Caco-2 (cell line): ENCODE results near the gene BCL6. TPM values are rescaled to one million over a fixed set of nuclear protein-coding genes. Genes with fewer than 3 reads are reported as not detected.

Experiments
- BruUV-seq: library from RNA; stranded (reverse); fragments of 400-500 nt; replicated peaks from 2 replicates; lab custom pipeline; 2021; lab: Mats Ljungman, UMichigan
- CTCF ChIA-PET: fragments of 300-600 bp; sonication (Branson Sonifier 250); formaldehyde crosslinking; loops from one replicate; lab custom pipeline; 2022; ENCODE audit warnings: antibody characterized with exemption; lab: Charles Lee
- POLR2A ChIA-PET: fragments of 300-600 bp; sonication (Branson Sonifier 250); formaldehyde crosslinking; loops from one replicate; lab custom pipeline; 2022; ENCODE audit warnings: antibody characterized with exemption; lab: Charles Lee
- DNase-seq, 2 experiments: peaks; one replicate each; pipeline versions ENCODE4 v3.0.0 to v3.0.0-alpha.2; 2020 to 2022
- H3K27me3 ChIP-seq: replicated peaks from 2 replicates; pipeline ENCODE4 v1.6.0; 2011; ENCODE audit warnings: low read length; ENCODE audit not compliant: control insufficient read depth, insufficient read depth
- H3K36me3 ChIP-seq: 2 replicates; pipeline ENCODE4 v1.5.1; 2011; ENCODE audit warnings: low read length; ENCODE audit not compliant: control insufficient read depth, insufficient read depth
- H3K4me1 ChIP-seq: fragments of 250-450 bp; sonication (Bioruptor Pico); 2 replicates; pipeline ENCODE4 v1.5.1; 2020; ENCODE audit warnings: mild to moderate bottlenecking
- H3K4me3 ChIP-seq: 2 replicates; pipeline ENCODE4 v1.5.1; 2011; ENCODE audit warnings: low read depth, mild to moderate bottlenecking, control low read depth, low read length
- H3K9me3 ChIP-seq: fragments of 250-450 bp; sonication (Bioruptor Pico); 2 replicates; pipeline ENCODE4 v1.5.1; 2020; ENCODE audit warnings: mild to moderate bottlenecking, moderate library complexity
- H3K27ac Mint-ChIP-seq: one replicate; pipeline ENCODE4 v1.8.0; 2022; ENCODE audit warnings: mixed read lengths; ENCODE audit not compliant: unreplicated experiment
- H3K27me3 Mint-ChIP-seq: one replicate; pipeline ENCODE4 v1.8.0; 2022; ENCODE audit warnings: mixed read lengths; ENCODE audit not compliant: insufficient read depth, unreplicated experiment
- H3K36me3 Mint-ChIP-seq: one replicate; pipeline ENCODE4 v1.8.0; 2022; ENCODE audit warnings: mild to moderate bottlenecking, mixed read lengths; ENCODE audit not compliant: insufficient read depth, unreplicated experiment
- H3K4me1 Mint-ChIP-seq: one replicate; pipeline ENCODE4 v1.8.0; 2022; ENCODE audit warnings: low read depth, mixed read lengths; ENCODE audit not compliant: unreplicated experiment
- H3K4me3 Mint-ChIP-seq: one replicate; pipeline ENCODE4 v1.8.0; 2022; ENCODE audit warnings: mild to moderate bottlenecking, moderate library complexity, mixed read lengths; ENCODE audit not compliant: unreplicated experiment
- H3K9me3 Mint-ChIP-seq: one replicate; pipeline ENCODE4 v1.8.0; 2022; ENCODE audit warnings: mixed read lengths; ENCODE audit not compliant: unreplicated experiment
- intact Hi-C: fragments of 100-400 bp; cut with micrococcal nuclease; formaldehyde crosslinking; loops from one replicate; pipeline ENCODE4 v1.10.0; 2022; ENCODE audit not compliant: unreplicated experiment
- total RNA-seq: library from RNA; stranded (reverse); gene quantifications from 2 replicates; pipeline ENCODE4 v1.2.3, GENCODE V29; 2022
- TF ChIP-seq, protein P1 (sequence below), 2 experiments: fragments of 200-600 bp in 1 of 2; IDR thresholded peaks; 1 replicate in 1 of 2; 2 replicates in 1 of 2; pipeline versions ENCODE4 v1.5.1 to v1.8.0; 2011 to 2022; ENCODE audit warnings: antibody characterized with exemption in 1 of 2, control low read depth in 1 of 2, inconsistent platforms in 1 of 2, low read depth in 1 of 2, low read length in 1 of 2, mild to moderate bottlenecking in 1 of 2, moderate library complexity in 1 of 2; ENCODE audit not compliant: insufficient read depth in 1 of 2, severe bottlenecking in 1 of 2, unreplicated experiment in 1 of 2

The BCL6 gene
- total RNA-seq, 1 experiment from 2014 or later, result 40.4 TPM

DNA sequence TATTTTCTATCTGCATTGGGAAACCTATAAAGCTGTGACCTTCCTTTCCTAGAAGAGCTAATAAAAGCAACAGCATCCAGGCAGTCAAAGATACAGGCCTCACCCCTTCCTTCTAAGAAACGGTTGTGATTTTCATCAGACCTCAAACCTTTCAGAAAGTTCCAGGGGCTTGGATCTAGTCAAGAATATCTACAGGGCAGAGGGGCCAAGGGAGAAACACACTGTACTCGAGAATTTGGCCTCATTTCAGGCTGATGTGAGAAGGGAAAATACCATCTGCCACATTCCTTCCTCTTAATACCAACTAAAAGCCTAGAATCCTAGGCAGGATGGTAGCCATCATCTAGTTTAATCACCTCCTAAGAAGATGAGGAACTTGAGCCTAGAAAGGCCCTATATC is 24.5 kb upstream of the BCL6 start:
- TF ChIP-seq, protein P1, sequence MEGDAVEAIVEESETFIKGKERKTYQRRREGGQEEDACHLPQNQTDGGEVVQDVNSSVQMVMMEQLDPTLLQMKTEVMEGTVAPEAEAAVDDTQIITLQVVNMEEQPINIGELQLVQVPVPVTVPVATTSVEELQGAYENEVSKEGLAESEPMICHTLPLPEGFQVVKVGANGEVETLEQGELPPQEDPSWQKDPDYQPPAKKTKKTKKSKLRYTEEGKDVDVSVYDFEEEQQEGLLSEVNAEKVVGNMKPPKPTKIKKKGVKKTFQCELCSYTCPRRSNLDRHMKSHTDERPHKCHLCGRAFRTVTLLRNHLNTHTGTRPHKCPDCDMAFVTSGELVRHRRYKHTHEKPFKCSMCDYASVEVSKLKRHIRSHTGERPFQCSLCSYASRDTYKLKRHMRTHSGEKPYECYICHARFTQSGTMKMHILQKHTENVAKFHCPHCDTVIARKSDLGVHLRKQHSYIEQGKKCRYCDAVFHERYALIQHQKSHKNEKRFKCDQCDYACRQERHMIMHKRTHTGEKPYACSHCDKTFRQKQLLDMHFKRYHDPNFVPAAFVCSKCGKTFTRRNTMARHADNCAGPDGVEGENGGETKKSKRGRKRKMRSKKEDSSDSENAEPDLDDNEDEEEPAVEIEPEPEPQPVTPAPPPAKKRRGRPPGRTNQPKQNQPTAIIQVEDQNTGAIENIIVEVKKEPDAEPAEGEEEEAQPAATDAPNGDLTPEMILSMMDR (IDR thresholded peaks at IDR 0.05; ENCODE audit: insufficient read depth in 1 of 2, low read depth in 1 of 2, low read length in 1 of 2, severe bottlenecking in 1 of 2, unreplicated experiment in 1 of 2), result no peak
- Mint-ChIP-seq H3K4me1 (peaks cover 1% of the 10 kb centered on the region), H3K27me3 (no peaks in the 10 kb centered on the region), H3K36me3 (no peaks in the 10 kb centered on the region), H3K4me3 (no peak overlapping the region), H3K9me3 (no peaks in the 10 kb centered on the region), H3K27ac (no peak overlapping the region)
- Histone ChIP-seq H3K4me1 (no peaks in the 10 kb centered on the region; the same call in 1 of the 2 replicates), H3K4me3 (no peak overlapping the region), H3K9me3 (no peaks in the 10 kb centered on the region), H3K36me3 (no peaks in the 10 kb centered on the region), H3K27me3 (no peaks in the 10 kb centered on the region)
- DNase-seq, result no peak
- intact Hi-C loops, result no loop called here
- ChIA-PET POLR2A (no interaction called here), CTCF (interaction anchor here (0.7 kb wide), 1 partner anchor 29 kb away, joined by 3 read pairs; no protein-coding TSS in a partner anchor)
- no TSS peak for BruUV-seq

DNA sequence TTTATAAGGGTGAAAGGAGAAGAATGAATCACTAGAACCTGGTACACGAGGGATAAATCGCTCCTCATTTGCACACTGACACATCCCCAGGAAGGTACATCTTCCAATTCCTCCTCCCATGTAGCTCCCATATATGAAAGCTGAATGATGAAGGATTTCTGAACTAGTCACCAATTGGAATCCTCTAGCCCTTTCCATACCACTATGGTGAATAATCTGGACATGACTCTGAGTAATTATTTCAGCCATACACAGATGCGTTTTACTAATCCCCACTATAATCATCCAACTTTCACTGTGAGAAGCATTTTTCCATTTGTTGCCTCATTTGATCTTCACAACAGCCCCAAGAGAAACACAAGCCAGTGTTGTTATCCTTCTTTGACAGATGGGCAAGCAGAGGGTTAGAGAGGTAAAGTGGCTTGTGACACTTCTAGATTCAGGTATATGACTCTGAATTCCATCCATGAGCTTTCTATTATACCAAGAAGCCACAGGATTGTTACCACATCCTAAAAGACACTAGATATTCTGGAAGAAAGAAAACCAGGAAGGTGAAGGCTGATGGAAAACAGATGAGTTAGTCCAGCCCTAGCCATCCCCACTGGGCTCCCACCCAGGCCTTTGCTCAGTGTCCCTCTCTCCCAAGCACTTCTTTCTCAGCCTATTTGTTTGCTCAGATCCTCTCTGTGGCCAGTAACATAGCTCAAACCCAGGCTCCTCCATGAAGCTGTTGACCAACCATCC is 22.2 kb upstream of the BCL6 start:
- TF ChIP-seq, protein P1 (IDR thresholded peaks at IDR 0.05; ENCODE audit: insufficient read depth in 1 of 2, low read depth in 1 of 2, low read length in 1 of 2, severe bottlenecking in 1 of 2, unreplicated experiment in 1 of 2), result no peak
- no peak for DNase-seq
- peaks cover 4% of the 10 kb centered on the region; the same call in 1 of the 2 replicates for H3K4me1 ChIP-seq
- POLR2A ChIA-PET, result no interaction called here
- H3K36me3 Mint-ChIP-seq, result no peaks in the 10 kb centered on the region
- CTCF ChIA-PET, result no interaction called here
- intact Hi-C loops, result no loop called here
- H3K36me3 ChIP-seq, result no peaks in the 10 kb centered on the region
- no peaks in the 10 kb centered on the region for H3K27me3 Mint-ChIP-seq
- peaks cover 13% of the 10 kb centered on the region for H3K4me1 Mint-ChIP-seq
- H3K4me3 Mint-ChIP-seq, result no peak overlapping the region
- no TSS peak for BruUV-seq
- no peaks in the 10 kb centered on the region for H3K9me3 ChIP-seq
- H3K9me3 Mint-ChIP-seq, result no peaks in the 10 kb centered on the region
- H3K4me3 ChIP-seq, result no peak overlapping the region
- H3K27me3 ChIP-seq, result no peaks in the 10 kb centered on the region
- H3K27ac Mint-ChIP-seq, result no peak overlapping the region

DNA sequence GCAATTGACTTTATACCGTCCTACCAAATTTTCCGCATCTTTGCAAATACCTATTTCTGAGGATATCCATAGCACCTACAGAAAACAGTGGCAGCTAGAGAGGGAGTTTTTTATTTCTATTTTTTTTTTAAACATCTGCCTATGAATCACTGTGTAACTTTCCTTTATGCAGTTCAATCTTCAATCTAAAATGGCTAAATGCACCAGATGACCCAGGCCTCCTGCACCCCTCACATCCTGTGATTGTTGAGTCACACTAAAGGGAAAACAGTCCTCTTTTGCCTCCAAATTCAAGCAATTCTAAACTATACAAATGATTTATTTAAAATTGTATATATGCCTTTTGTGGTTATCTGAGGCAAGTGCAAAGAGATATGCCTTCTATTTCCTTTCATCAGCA is 20.1 kb upstream of the BCL6 start:
- Mint-ChIP-seq H3K4me3 (no peak overlapping the region), H3K9me3 (no peaks in the 10 kb centered on the region), H3K4me1 (peaks cover 18% of the 10 kb centered on the region), H3K27ac (no peak overlapping the region), H3K27me3 (no peaks in the 10 kb centered on the region), H3K36me3 (no peaks in the 10 kb centered on the region)
- intact Hi-C loops, result no loop called here
- DNase-seq, result no peak
- H3K36me3 ChIP-seq, result no peaks in the 10 kb centered on the region
- no peak overlapping the region for H3K4me3 ChIP-seq
- CTCF ChIA-PET, result no interaction called here
- TF ChIP-seq, protein P1 (IDR thresholded peaks at IDR 0.05; ENCODE audit: insufficient read depth in 1 of 2, low read depth in 1 of 2, low read length in 1 of 2, severe bottlenecking in 1 of 2, unreplicated experiment in 1 of 2), result no peak
- peaks cover 8% of the 10 kb centered on the region; the same call in 1 of the 2 replicates for H3K4me1 ChIP-seq
- no TSS peak for BruUV-seq
- POLR2A ChIA-PET, result no interaction called here
- no peaks in the 10 kb centered on the region for H3K9me3 ChIP-seq
- no peaks in the 10 kb centered on the region for H3K27me3 ChIP-seq
